HEK293 (cell line): ENCODE measurements around the gene MYO5B.
A peak's percentile ranks its signal among the peaks of the same experiment; 100 is the strongest.

Source experiments
- CTCF ChIA-PET: fragments of 350-600 bp; formaldehyde crosslinking; extraction: SDS; loops from one replicate; lab custom pipeline; 2021; ENCODE audit warnings: antibody characterized with exemption; lab: Yijun Ruan, JAX
- POLR2A ChIA-PET: fragments of 300-600 bp; formaldehyde crosslinking; extraction: SDS; loops from one replicate; lab custom pipeline; 2020; ENCODE audit warnings: antibody characterized with exemption, inconsistent platforms; lab: Yijun Ruan, JAX
- H3K27ac ChIP-seq: fragments of 200-500 bp; sonication (Bioruptor generic); 2 replicates; pipeline ENCODE4 v1.5.1; 2014; ENCODE audit warnings: low read depth, low read length, control low read depth, inconsistent platforms; ENCODE audit errors: extremely low read depth
- H3K36me3 ChIP-seq, 2 experiments: fragments of 200-500 bp in 1 of 2; sonication (Bioruptor generic) in 1 of 2; 1 replicate in 1 of 2; 2 replicates in 1 of 2; pipeline ENCODE4 v1.5.1; 2014 to 2017; ENCODE audit warnings: inconsistent platforms in 2 of 2, low read length in 2 of 2; ENCODE audit not compliant: control insufficient read depth in 2 of 2, insufficient read depth in 1 of 2
- H3K4me1 ChIP-seq: fragments of 200-500 bp; sonication (Bioruptor generic); 2 replicates; pipeline ENCODE4 v1.5.1; 2014; ENCODE audit warnings: mild to moderate bottlenecking, low read length, inconsistent platforms; ENCODE audit not compliant: control insufficient read depth, insufficient read depth
- H3K4me3 ChIP-seq: 2 replicates; pipeline ENCODE4 v1.5.1; 2011; ENCODE audit warnings: low read depth, mild to moderate bottlenecking, control low read depth, low read length, moderate library complexity
- H3K9me3 ChIP-seq: fragments of 200-500 bp; sonication (Bioruptor generic); 2 replicates; pipeline ENCODE4 v1.5.1; 2014; ENCODE audit warnings: low read depth, low read length, inconsistent platforms; ENCODE audit not compliant: control insufficient read depth, insufficient read depth
- BCL11A ChIP-seq: fragments of 450-650 bp; formaldehyde crosslinking; IDR thresholded peaks from 2 replicates; pipeline ENCODE4 v1.5.1; 2016; ENCODE audit warnings: low read depth, missing biosample characterization, missing genetic modification characterization
- ELK4 ChIP-seq: IDR thresholded peaks from 2 replicates; pipeline ENCODE4 v1.6.1; 2011; ENCODE audit warnings: mild to moderate bottlenecking, low read depth, low read length, borderline replicate concordance
- INSM2 ChIP-seq: fragments of 450-650 bp; formaldehyde crosslinking; IDR thresholded peaks from 2 replicates; pipeline ENCODE4 v1.5.1; 2016; ENCODE audit warnings: missing biosample characterization, missing genetic modification characterization
- KLF10 ChIP-seq: fragments of 450-650 bp; IDR thresholded peaks from 2 replicates; pipeline ENCODE4 v1.5.1; 2018; ENCODE audit warnings: missing biosample characterization, mild to moderate bottlenecking, missing genetic modification characterization
- OSR2 ChIP-seq: fragments of 450-650 bp; formaldehyde crosslinking; IDR thresholded peaks from 2 replicates; pipeline ENCODE4 v1.5.1; 2016; ENCODE audit warnings: missing biosample characterization, missing genetic modification characterization
- PRDM1 ChIP-seq: fragments of 450-650 bp; formaldehyde crosslinking; IDR thresholded peaks from 2 replicates; pipeline ENCODE4; 2016; ENCODE audit warnings: missing biosample characterization, missing genetic modification characterization
- RBAK ChIP-seq: fragments of 450-650 bp; formaldehyde crosslinking; IDR thresholded peaks from 2 replicates; pipeline ENCODE4 v1.5.1; 2016; ENCODE audit warnings: missing biosample characterization, missing genetic modification characterization
- SALL2 ChIP-seq: fragments of 450-650 bp; formaldehyde crosslinking; IDR thresholded peaks from 2 replicates; pipeline ENCODE4 v1.5.0; 2017; ENCODE audit warnings: missing biosample characterization, mild to moderate bottlenecking, missing genetic modification characterization, borderline replicate concordance
- ZBTB26 ChIP-seq: fragments of 450-650 bp; formaldehyde crosslinking; optimal IDR thresholded peaks from 2 replicates; pipeline ENCODE3; 2016; ENCODE audit warnings: missing biosample characterization, mild to moderate bottlenecking, missing genetic modification characterization
- ZBTB8A ChIP-seq: fragments of 450-650 bp; formaldehyde crosslinking; IDR thresholded peaks from 2 replicates; pipeline ENCODE4 v1.5.1; 2016; ENCODE audit warnings: missing biosample characterization, missing genetic modification characterization
- ZNF114 ChIP-seq: fragments of 450-650 bp; formaldehyde crosslinking; IDR thresholded peaks from 2 replicates; pipeline ENCODE4 v1.5.0; 2017; ENCODE audit warnings: missing biosample characterization, missing genetic modification characterization
- ZNF248 ChIP-seq: fragments of 450-650 bp; formaldehyde crosslinking; IDR thresholded peaks from 2 replicates; pipeline ENCODE4 v1.5.1; 2017; ENCODE audit warnings: missing biosample characterization, missing genetic modification characterization
- ZNF48 ChIP-seq: fragments of 450-650 bp; formaldehyde crosslinking; IDR thresholded peaks from 2 replicates; pipeline ENCODE4 v1.5.1; 2016; ENCODE audit warnings: missing biosample characterization, missing genetic modification characterization
- ZNF521 ChIP-seq: fragments of 450-650 bp; formaldehyde crosslinking; IDR thresholded peaks from 2 replicates; pipeline ENCODE4 v1.5.1; 2017; ENCODE audit warnings: missing biosample characterization, mild to moderate bottlenecking, missing genetic modification characterization
- ZNF529 ChIP-seq: fragments of 450-650 bp; formaldehyde crosslinking; IDR thresholded peaks from 2 replicates; pipeline ENCODE4 v1.5.1; 2017; ENCODE audit warnings: missing genetic modification characterization, missing biosample characterization; ENCODE audit not compliant: insufficient replicate concordance
- ZNF610 ChIP-seq: fragments of 450-650 bp; formaldehyde crosslinking; IDR thresholded peaks from 2 replicates; pipeline ENCODE4 v1.5.1; 2016; ENCODE audit warnings: missing biosample characterization, missing genetic modification characterization, borderline replicate concordance
- ZNF645 ChIP-seq: fragments of 450-650 bp; formaldehyde crosslinking; IDR thresholded peaks from 2 replicates; pipeline ENCODE4; 2016; ENCODE audit warnings: missing biosample characterization, missing genetic modification characterization
- ZNF704 ChIP-seq: fragments of 450-650 bp; formaldehyde crosslinking; IDR thresholded peaks from 2 replicates; pipeline ENCODE4 v1.5.1; 2016; ENCODE audit warnings: missing biosample characterization, missing genetic modification characterization
- ZNF76 ChIP-seq: fragments of 450-650 bp; formaldehyde crosslinking; IDR thresholded peaks from 2 replicates; pipeline ENCODE4; 2016; ENCODE audit warnings: low read depth, missing biosample characterization, missing genetic modification characterization, borderline replicate concordance
- ZNF777 ChIP-seq: fragments of 450-650 bp; formaldehyde crosslinking; IDR thresholded peaks from 2 replicates; pipeline ENCODE4 v1.5.1; 2017; ENCODE audit warnings: missing biosample characterization, missing genetic modification characterization, borderline replicate concordance
- ZNF785 ChIP-seq: fragments of 450-650 bp; formaldehyde crosslinking; IDR thresholded peaks from 2 replicates; pipeline ENCODE4 v1.5.1; 2016; ENCODE audit warnings: missing biosample characterization, missing genetic modification characterization
- ZNF791 ChIP-seq: fragments of 450-650 bp; formaldehyde crosslinking; IDR thresholded peaks from 2 replicates; pipeline ENCODE4 v1.5.1; 2016; ENCODE audit warnings: missing biosample characterization, missing genetic modification characterization
- TF ChIP-seq, protein P1 (sequence below): fragments of 450-650 bp; formaldehyde crosslinking; IDR thresholded peaks from 2 replicates; pipeline ENCODE4 v1.5.0; 2017; ENCODE audit warnings: missing biosample characterization, missing genetic modification characterization, borderline replicate concordance
- TF ChIP-seq, protein P2 (sequence below): fragments of 450-650 bp; formaldehyde crosslinking; IDR thresholded peaks from 2 replicates; pipeline ENCODE4 v1.5.1; 2017; ENCODE audit warnings: missing biosample characterization, missing genetic modification characterization

Gene MYO5B

DNA sequence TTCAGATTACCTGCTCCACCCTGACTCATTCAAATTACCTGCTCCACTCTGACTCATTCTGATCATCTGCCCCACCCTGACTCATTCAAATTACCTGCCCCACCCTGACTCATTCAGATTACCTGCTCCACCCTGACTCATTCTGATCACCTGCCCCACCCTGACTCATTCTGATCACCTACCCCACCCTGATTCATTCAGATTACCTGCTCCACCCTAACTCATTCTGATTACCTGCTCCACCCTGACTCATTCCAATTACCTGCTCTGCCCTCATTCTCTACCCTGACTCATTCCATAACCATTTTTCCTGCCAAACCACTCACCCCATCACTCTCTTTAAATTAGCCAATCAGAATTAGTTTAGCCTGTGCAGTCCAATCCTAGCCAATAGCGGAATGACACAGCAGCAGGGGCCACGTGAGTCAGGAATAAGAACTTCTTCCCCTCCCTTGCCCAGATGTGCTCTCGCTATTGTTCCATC is 45.2 kb upstream of the MYO5B start (continued):
- TF ChIP-seq ZNF529 (tag by site-specific recombination) (no peak), ZNF791 (no peak; the same call in 1 of the 2 replicates), ZNF48 (no peak), ZNF114 (tag by site-specific recombination) (no peak), ZNF704 (tag by site-specific recombination) (no peak), SALL2 (tag by site-specific recombination) (peak; percentile 26; the same call in 1 of the 2 replicates), INSM2 (tag by site-specific recombination) (peak; percentile 55; the same call in 1 of the 2 replicates), RBAK (tag by site-specific recombination) (peak; percentile 88), ZNF248 (tag by site-specific recombination) (peak; percentile 13; the same call in 1 of the 2 replicates)
- TF ChIP-seq, protein P1, sequence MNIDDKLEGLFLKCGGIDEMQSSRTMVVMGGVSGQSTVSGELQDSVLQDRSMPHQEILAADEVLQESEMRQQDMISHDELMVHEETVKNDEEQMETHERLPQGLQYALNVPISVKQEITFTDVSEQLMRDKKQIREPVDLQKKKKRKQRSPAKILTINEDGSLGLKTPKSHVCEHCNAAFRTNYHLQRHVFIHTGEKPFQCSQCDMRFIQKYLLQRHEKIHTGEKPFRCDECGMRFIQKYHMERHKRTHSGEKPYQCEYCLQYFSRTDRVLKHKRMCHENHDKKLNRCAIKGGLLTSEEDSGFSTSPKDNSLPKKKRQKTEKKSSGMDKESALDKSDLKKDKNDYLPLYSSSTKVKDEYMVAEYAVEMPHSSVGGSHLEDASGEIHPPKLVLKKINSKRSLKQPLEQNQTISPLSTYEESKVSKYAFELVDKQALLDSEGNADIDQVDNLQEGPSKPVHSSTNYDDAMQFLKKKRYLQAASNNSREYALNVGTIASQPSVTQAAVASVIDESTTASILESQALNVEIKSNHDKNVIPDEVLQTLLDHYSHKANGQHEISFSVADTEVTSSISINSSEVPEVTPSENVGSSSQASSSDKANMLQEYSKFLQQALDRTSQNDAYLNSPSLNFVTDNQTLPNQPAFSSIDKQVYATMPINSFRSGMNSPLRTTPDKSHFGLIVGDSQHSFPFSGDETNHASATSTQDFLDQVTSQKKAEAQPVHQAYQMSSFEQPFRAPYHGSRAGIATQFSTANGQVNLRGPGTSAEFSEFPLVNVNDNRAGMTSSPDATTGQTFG (tag by site-specific recombination): peak; percentile 76; the same call in 1 of the 2 replicates
- TF ChIP-seq, protein P2, sequence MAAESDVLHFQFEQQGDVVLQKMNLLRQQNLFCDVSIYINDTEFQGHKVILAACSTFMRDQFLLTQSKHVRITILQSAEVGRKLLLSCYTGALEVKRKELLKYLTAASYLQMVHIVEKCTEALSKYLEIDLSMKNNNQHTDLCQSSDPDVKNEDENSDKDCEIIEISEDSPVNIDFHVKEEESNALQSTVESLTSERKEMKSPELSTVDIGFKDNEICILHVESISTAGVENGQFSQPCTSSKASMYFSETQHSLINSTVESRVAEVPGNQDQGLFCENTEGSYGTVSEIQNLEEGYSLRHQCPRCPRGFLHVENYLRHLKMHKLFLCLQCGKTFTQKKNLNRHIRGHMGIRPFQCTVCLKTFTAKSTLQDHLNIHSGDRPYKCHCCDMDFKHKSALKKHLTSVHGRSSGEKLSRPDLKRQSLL (tag by site-specific recombination): no peak

DNA sequence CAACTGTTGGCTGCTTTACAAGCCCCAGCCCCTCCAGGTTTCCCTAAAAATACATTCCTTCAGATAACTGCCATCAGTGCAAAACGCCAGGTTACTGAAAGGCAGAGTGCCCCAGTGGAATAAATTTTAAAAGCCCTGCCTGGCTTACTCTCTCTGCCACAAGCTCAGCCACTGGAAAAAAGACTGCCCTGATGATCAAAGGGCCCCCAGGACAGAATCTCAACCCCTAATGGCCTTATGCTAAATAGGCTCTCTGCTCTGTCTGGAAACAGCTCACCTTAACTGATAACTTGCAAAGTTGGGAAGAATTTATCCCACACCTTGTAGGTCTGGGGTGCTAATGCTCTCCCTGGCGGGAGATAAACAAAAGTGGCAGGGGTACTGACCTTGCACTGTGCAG is 37.5 kb upstream of the MYO5B start:
- CTCF ChIA-PET: interaction anchor here (0.6 kb wide), 1 partner anchor 704 kb away, joined by 3 read pairs; no protein-coding TSS in a partner anchor
- Histone ChIP-seq H3K4me3 (no peak overlapping the region), H3K9me3 (no peaks in the 10 kb centered on the region), H3K4me1 (no peaks in the 10 kb centered on the region), H3K36me3 (no peaks in the 10 kb centered on the region), H3K27ac (no peak overlapping the region)
- POLR2A ChIA-PET: no interaction called here
- no peak for TF ChIP-seq OSR2 (tag by site-specific recombination)
- TF ChIP-seq KLF10: no peak
- TF ChIP-seq ZNF610 (tag by site-specific recombination): no peak
- no peak for TF ChIP-seq ELK4
- TF ChIP-seq ZNF521: no peak
- no peak for TF ChIP-seq ZNF777 (tag by site-specific recombination)
- TF ChIP-seq PRDM1: no peak
- TF ChIP-seq BCL11A (tag by site-specific recombination): no peak
- TF ChIP-seq INSM2 (tag by site-specific recombination): no peak
- TF ChIP-seq ZBTB8A (tag by site-specific recombination): no peak
- TF ChIP-seq ZNF645: no peak
- no peak for TF ChIP-seq ZNF76 (tag by site-specific recombination)
- no peak for TF ChIP-seq ZNF791
- no peak for TF ChIP-seq ZNF785 (tag by site-specific recombination)
- TF ChIP-seq ZBTB26: no peak
